ENCODE data around the gene USP3. TPM values are rescaled to one million over a fixed set of nuclear protein-coding genes. Genes with fewer than 3 reads are reported as not detected.
A peak's percentile ranks its signal among the peaks of the same experiment; 100 is the strongest.

The USP3 gene
- polyA plus RNA-seq, 4 donors = 24.7 to 36.1 (median 28.9) TPM

GRCh38 chr15:63473749-63473998 is 30.7 kb upstream of the USP3 start:
- peaks cover 6 to 44% (median 11%) of the 10 kb centered on the region in 3 donors for H3K4me1 ChIP-seq (ENCODE audit: control insufficient read depth in 3 of 3, insufficient read depth in 2 of 3, low read depth in 1 of 3, low read length in 2 of 3)
- H3K9me3 ChIP-seq (ENCODE audit: control insufficient read depth in 2 of 2, insufficient read depth in 1 of 2, low read depth in 1 of 2, low read length in 1 of 2) = no peaks in the 10 kb centered on the region

GRCh38 chr15:63473999-63474809 is 30.2 kb upstream of the USP3 start:
- WGBS, 3 donors = 10 to 32% (median 25%) methylated on average over 4 of the region's 4 CpGs
- no peaks in the 10 kb centered on the region for H3K27me3 ChIP-seq (ENCODE audit: control insufficient read depth in 3 of 3, insufficient read depth in 3 of 3, low read length in 3 of 3)
- H3K4me3 ChIP-seq (ENCODE audit: low read depth in 1 of 3, low read length in 3 of 3) = no peak overlapping the region
- no peak for FAIRE-seq
- H3K9me3 ChIP-seq (ENCODE audit: control insufficient read depth in 2 of 2, insufficient read depth in 1 of 2, low read depth in 1 of 2, low read length in 1 of 2) = no peaks in the 10 kb centered on the region
- peaks cover 6 to 44% (median 11%) of the 10 kb centered on the region in 3 donors for H3K4me1 ChIP-seq (ENCODE audit: control insufficient read depth in 3 of 3, insufficient read depth in 2 of 3, low read depth in 1 of 3, low read length in 2 of 3)
- no peaks in the 10 kb centered on the region for H3K36me3 ChIP-seq (ENCODE audit: control insufficient read depth in 3 of 3, insufficient read depth in 2 of 3, low read depth in 1 of 3, low read length in 3 of 3)
- peak; percentile 95 to 99 for DNase-seq
- peak overlapping the region; percentile 78 to 90 (median 78) for H3K27ac ChIP-seq (ENCODE audit: low read depth in 1 of 3, low read length in 2 of 3)

More at GRCh38 chr15:63473749-63473998, 30.7 kb upstream of the USP3 start:
- 68 to 85% (median 74%) methylated on average over 1 of the region's 1 CpG for WGBS, 3 donors
- FAIRE-seq (no peak), DNase-seq (no peak)
- H3K27me3 ChIP-seq (ENCODE audit: control insufficient read depth in 3 of 3, insufficient read depth in 3 of 3, low read length in 3 of 3) = no peaks in the 10 kb centered on the region
- H3K4me3 ChIP-seq (ENCODE audit: low read depth in 1 of 3, low read length in 3 of 3) = no peak overlapping the region
- H3K36me3 ChIP-seq (ENCODE audit: control insufficient read depth in 3 of 3, insufficient read depth in 2 of 3, low read depth in 1 of 3, low read length in 3 of 3) = no peaks in the 10 kb centered on the region
- peak overlapping the region; percentile 78 to 90 (median 78) for H3K27ac ChIP-seq (ENCODE audit: low read depth in 1 of 3, low read length in 2 of 3)

DNA sequence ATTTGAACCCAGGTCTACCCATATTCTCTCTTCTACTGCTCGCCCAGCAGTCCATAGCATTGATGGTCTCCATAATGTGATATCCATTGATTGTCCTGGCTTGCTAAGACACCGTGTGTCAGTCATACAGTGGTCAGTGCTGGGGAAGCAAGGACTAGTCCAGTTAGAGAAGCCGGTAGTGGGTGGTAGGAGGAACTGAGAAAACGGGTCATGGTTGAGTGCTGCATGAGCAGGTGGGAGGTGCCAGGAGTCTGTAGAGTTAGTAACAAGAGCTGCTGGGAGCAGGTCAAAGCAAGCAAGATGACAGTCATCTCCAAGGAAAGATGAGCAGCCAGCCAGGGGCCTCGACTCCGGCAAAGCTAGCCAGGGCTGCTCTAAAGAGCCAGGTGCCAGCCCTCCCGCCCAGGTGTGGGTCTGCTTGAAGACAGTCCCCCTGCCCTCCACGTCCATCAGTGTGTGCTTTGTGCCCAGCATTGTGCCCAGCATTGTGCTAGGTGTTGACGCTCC is 29.5 kb upstream of the USP3 start:
- Histone ChIP-seq H3K36me3 (ENCODE audit: control insufficient read depth in 3 of 3, insufficient read depth in 2 of 3, low read depth in 1 of 3, low read length in 3 of 3) (peaks cover 0 to 2% (median 0%) of the 10 kb centered on the region in 3 donors), H3K27ac (ENCODE audit: low read depth in 1 of 3, low read length in 2 of 3) (peak overlapping the region; percentile 78 to 90 (median 78)), H3K9me3 (ENCODE audit: control insufficient read depth in 2 of 2, insufficient read depth in 1 of 2, low read depth in 1 of 2, low read length in 1 of 2) (no peaks in the 10 kb centered on the region), H3K4me3 (ENCODE audit: low read depth in 1 of 3, low read length in 3 of 3) (no peak overlapping the region), H3K27me3 (ENCODE audit: control insufficient read depth in 3 of 3, insufficient read depth in 3 of 3, low read length in 3 of 3) (no peaks in the 10 kb centered on the region), H3K4me1 (ENCODE audit: control insufficient read depth in 3 of 3, insufficient read depth in 2 of 3, low read depth in 1 of 3, low read length in 2 of 3) (peaks cover 6 to 47% (median 11%) of the 10 kb centered on the region in 3 donors)
- DNase-seq (peak in 1 of 2 donors; percentile 40), FAIRE-seq (no peak)
- 22 to 62% (median 37%) methylated on average over 9 of the region's 9 CpGs for WGBS, 3 donors

- FAIRE-seq (no peak), DNase-seq (no peak)
- H3K9me3 ChIP-seq (ENCODE audit: control insufficient read depth in 2 of 2, insufficient read depth in 1 of 2, low read depth in 1 of 2, low read length in 1 of 2) = no peaks in the 10 kb centered on the region
- H3K4me1 ChIP-seq (ENCODE audit: control insufficient read depth in 3 of 3, insufficient read depth in 2 of 3, low read depth in 1 of 3, low read length in 2 of 3) = peaks cover 6 to 48% (median 11%) of the 10 kb centered on the region in 3 donors
- H3K4me3 ChIP-seq (ENCODE audit: low read depth in 1 of 3, low read length in 3 of 3) = no peak overlapping the region
- H3K27me3 ChIP-seq (ENCODE audit: control insufficient read depth in 3 of 3, insufficient read depth in 3 of 3, low read length in 3 of 3) = no peaks in the 10 kb centered on the region
- peak overlapping the region in 2 of 3 donors; percentile 50 to 64 for H3K27ac ChIP-seq (ENCODE audit: low read depth in 1 of 3, low read length in 2 of 3)
- 91 to 97% (median 95%) methylated on average over 9 of the region's 9 CpGs for WGBS, 3 donors
- peaks cover 0 to 2% (median 0%) of the 10 kb centered on the region in 3 donors for H3K36me3 ChIP-seq (ENCODE audit: control insufficient read depth in 3 of 3, insufficient read depth in 2 of 3, low read depth in 1 of 3, low read length in 3 of 3)
Observed at GRCh38 chr15:63475707-63476106, 28.7 kb upstream of the USP3 start.

- WGBS, 3 donors = 45 to 59% (median 55%) methylated on average over 2 of the region's 2 CpGs
- DNase-seq (peak; percentile 58 to 59), FAIRE-seq (no peak)
- Histone ChIP-seq H3K36me3 (ENCODE audit: control insufficient read depth in 3 of 3, insufficient read depth in 2 of 3, low read depth in 1 of 3, low read length in 3 of 3) (peaks cover 0 to 2% (median 0%) of the 10 kb centered on the region in 3 donors), H3K9me3 (ENCODE audit: control insufficient read depth in 2 of 2, insufficient read depth in 1 of 2, low read depth in 1 of 2, low read length in 1 of 2) (no peaks in the 10 kb centered on the region), H3K27me3 (ENCODE audit: control insufficient read depth in 3 of 3, insufficient read depth in 3 of 3, low read length in 3 of 3) (no peaks in the 10 kb centered on the region), H3K27ac (ENCODE audit: low read depth in 1 of 3, low read length in 2 of 3) (peak overlapping the region; percentile 27 to 64 (median 50)), H3K4me1 (ENCODE audit: control insufficient read depth in 3 of 3, insufficient read depth in 2 of 3, low read depth in 1 of 3, low read length in 2 of 3) (peaks cover 8 to 51% (median 13%) of the 10 kb centered on the region in 3 donors), H3K4me3 (ENCODE audit: low read depth in 1 of 3, low read length in 3 of 3) (no peak overlapping the region)
Observed at GRCh38 chr15:63476229-63476632, 28.2 kb upstream of the USP3 start.

DNA sequence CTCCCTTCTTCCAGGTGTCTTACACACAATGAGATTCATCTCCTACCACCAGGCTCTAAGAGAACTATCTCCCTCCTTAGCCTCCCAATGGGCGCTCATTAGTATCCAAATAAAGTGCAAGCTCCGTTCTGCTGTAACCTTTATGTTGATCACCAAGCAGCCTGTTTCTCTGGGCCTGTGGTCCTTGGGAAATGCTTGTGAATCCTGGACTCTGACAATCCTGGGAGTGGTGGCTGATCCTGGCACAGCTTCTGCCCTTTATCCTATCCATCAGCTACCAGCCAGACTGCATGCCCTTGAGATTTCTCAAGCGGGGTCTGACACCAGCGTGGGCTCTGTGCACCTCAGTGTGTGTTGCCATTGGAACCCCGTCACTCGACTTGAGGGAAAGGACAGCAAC is 26.1 kb upstream of the USP3 start:
- Histone ChIP-seq H3K27me3 (ENCODE audit: control insufficient read depth in 3 of 3, insufficient read depth in 3 of 3, low read length in 3 of 3) (no peaks in the 10 kb centered on the region), H3K27ac (ENCODE audit: low read depth in 1 of 3, low read length in 2 of 3) (peak overlapping the region; percentile 31 to 56 (median 50)), H3K36me3 (ENCODE audit: control insufficient read depth in 3 of 3, insufficient read depth in 2 of 3, low read depth in 1 of 3, low read length in 3 of 3) (peaks cover 0 to 2% (median 0%) of the 10 kb centered on the region in 3 donors), H3K4me1 (ENCODE audit: control insufficient read depth in 3 of 3, insufficient read depth in 2 of 3, low read depth in 1 of 3, low read length in 2 of 3) (peaks cover 8 to 47% (median 8%) of the 10 kb centered on the region in 3 donors), H3K4me3 (ENCODE audit: low read depth in 1 of 3, low read length in 3 of 3) (no peak overlapping the region), H3K9me3 (ENCODE audit: control insufficient read depth in 2 of 2, insufficient read depth in 1 of 2, low read depth in 1 of 2, low read length in 1 of 2) (no peaks in the 10 kb centered on the region)
- WGBS, 3 donors = 62 to 82% (median 65%) methylated on average over 6 of the region's 6 CpGs
- FAIRE-seq (no peak), DNase-seq (peak in 1 of 2 donors; percentile 55)

DNA sequence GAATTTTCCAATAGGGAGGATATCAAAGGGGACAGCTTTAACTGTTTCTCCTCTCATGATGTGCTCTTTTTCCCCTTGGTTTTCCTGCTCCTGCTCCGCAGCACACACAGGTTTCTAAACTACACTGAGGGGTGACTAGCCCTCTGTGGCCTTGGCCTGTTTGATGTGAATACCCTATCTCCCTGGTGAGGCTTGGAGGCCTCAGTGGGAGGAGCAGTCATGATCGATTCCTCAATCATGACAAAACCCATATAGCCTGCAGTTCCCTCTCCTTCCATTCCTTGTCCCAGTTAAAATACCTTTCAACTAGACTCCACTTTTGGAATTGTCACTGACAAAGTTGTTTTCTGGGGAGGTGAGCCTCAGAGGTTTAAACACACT is 24.0 kb upstream of the USP3 start:
- DNase-seq (no peak), FAIRE-seq (no peak)
- Histone ChIP-seq H3K4me1 (ENCODE audit: control insufficient read depth in 3 of 3, insufficient read depth in 2 of 3, low read depth in 1 of 3, low read length in 2 of 3) (peaks cover 2 to 29% (median 6%) of the 10 kb centered on the region in 3 donors), H3K9me3 (ENCODE audit: control insufficient read depth in 2 of 2, insufficient read depth in 1 of 2, low read depth in 1 of 2, low read length in 1 of 2) (no peaks in the 10 kb centered on the region), H3K36me3 (ENCODE audit: control insufficient read depth in 3 of 3, insufficient read depth in 2 of 3, low read depth in 1 of 3, low read length in 3 of 3) (peaks cover 0 to 2% (median 0%) of the 10 kb centered on the region in 3 donors), H3K27me3 (ENCODE audit: control insufficient read depth in 3 of 3, insufficient read depth in 3 of 3, low read length in 3 of 3) (no peaks in the 10 kb centered on the region), H3K4me3 (ENCODE audit: low read depth in 1 of 3, low read length in 3 of 3) (no peak overlapping the region), H3K27ac (ENCODE audit: low read depth in 1 of 3, low read length in 2 of 3) (peak overlapping the region in 1 of 3 donors; percentile 64)
- 90 to 92% (median 92%) methylated on average over 2 of the region's 2 CpGs for WGBS, 3 donors

- FAIRE-seq (no peak), DNase-seq (peak in 1 of 2 donors; percentile 25)
- Histone ChIP-seq H3K4me1 (ENCODE audit: control insufficient read depth in 3 of 3, insufficient read depth in 2 of 3, low read depth in 1 of 3, low read length in 2 of 3) (peaks cover 2 to 21% (median 2%) of the 10 kb centered on the region in 3 donors), H3K4me3 (ENCODE audit: low read depth in 1 of 3, low read length in 3 of 3) (no peak overlapping the region), H3K27me3 (ENCODE audit: control insufficient read depth in 3 of 3, insufficient read depth in 3 of 3, low read length in 3 of 3) (no peaks in the 10 kb centered on the region), H3K9me3 (ENCODE audit: control insufficient read depth in 2 of 2, insufficient read depth in 1 of 2, low read depth in 1 of 2, low read length in 1 of 2) (no peaks in the 10 kb centered on the region), H3K27ac (ENCODE audit: low read depth in 1 of 3, low read length in 2 of 3) (no peak overlapping the region), H3K36me3 (ENCODE audit: control insufficient read depth in 3 of 3, insufficient read depth in 2 of 3, low read depth in 1 of 3, low read length in 3 of 3) (peaks cover 0 to 2% (median 0%) of the 10 kb centered on the region in 3 donors)
- 64 to 75% (median 72%) methylated on average over 3 of the region's 3 CpGs for whole genome bisulfite sequencing, 3 donors
Observed at GRCh38 chr15:63481105-63481810, 23.1 kb upstream of the USP3 start.
